Raji (cell line): ENCODE data around the gene ATG7.

Experiments
- POLR2A ChIP-seq: IDR thresholded peaks from 2 replicates; pipeline ENCODE4 v1.6.1; 2011; ENCODE audit warnings: low read depth, low read length, control low read depth; ENCODE audit not compliant: insufficient read depth

ATG7 gene

DNA sequence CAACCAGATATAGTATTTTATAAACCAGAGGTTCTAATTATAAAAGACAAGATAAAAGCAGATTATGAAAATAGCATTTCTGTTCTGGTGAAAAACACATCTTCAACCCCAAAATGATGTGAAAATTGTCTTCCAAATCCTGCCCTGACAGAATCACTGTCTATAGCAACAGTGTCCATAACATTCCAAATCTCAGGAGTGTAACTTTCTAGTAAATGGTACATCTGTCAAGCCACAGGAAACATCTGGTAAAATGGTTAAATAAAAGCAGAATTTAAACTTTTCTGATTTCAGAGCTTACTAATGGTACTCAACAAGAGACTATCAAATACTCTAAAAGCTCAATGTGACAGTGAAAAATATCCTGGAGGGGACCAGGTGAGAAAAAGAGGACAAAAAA, 311.0 kb downstream of the ATG7 start:
- no peak for TF ChIP-seq POLR2A

- no peak for TF ChIP-seq POLR2A
Measured at GRCh38 chr3:11583638-11584046, 311.4 kb downstream of the ATG7 start.

DNA sequence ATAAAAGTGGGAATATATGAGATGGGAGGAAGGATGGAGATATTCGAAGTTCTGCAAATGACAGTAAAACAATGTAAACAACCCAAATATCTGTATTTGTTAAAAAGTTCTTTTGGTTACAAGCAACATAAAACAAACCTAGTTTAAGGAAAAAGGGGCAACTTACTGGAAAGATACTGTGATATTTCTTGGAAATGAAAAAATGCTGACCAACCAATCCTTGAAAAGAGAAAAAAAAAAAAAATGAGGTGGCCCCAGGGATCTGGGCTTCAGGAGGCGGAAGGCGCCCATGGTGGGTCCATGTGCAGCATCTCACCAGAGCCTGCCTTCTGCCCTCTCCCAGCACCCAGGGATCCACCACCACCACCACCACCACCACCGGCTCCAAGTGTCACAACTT, 312.4 kb downstream of the ATG7 start:
- TF ChIP-seq POLR2A = no peak

- TF ChIP-seq POLR2A = no peak
Measured at GRCh38 chr3:11587766-11588165, 315.6 kb downstream of the ATG7 start.

- TF ChIP-seq POLR2A = no peak
Measured at GRCh38 chr3:11588338-11588737, 316.1 kb downstream of the ATG7 start.

- TF ChIP-seq POLR2A = no peak
Measured at GRCh38 chr3:11588755-11589154, 316.6 kb downstream of the ATG7 start.

GRCh38 chr3:11589706-11590105, 317.5 kb downstream of the ATG7 start:
- TF ChIP-seq POLR2A = no peak

DNA sequence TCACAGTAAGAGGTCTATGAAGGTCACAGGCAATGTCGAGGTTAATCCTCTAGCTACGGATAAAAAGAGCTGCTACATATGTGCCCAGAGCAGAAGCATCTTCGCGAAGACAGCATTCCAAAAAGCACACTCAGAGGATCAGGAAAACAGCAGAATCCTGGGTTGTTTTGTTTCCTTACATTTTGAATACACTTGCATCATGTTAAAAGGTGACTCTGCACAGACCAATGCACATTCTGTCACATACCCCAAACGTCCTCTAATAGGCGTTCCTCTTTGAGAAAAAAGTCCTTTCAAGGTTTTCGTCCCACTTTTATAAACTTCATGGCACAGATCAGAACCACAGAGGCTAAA, 318.8 kb downstream of the ATG7 start:
- no peak for TF ChIP-seq POLR2A

GRCh38 chr3:11591391-11592282, 319.4 kb downstream of the ATG7 start:
- no peak for TF ChIP-seq POLR2A

DNA sequence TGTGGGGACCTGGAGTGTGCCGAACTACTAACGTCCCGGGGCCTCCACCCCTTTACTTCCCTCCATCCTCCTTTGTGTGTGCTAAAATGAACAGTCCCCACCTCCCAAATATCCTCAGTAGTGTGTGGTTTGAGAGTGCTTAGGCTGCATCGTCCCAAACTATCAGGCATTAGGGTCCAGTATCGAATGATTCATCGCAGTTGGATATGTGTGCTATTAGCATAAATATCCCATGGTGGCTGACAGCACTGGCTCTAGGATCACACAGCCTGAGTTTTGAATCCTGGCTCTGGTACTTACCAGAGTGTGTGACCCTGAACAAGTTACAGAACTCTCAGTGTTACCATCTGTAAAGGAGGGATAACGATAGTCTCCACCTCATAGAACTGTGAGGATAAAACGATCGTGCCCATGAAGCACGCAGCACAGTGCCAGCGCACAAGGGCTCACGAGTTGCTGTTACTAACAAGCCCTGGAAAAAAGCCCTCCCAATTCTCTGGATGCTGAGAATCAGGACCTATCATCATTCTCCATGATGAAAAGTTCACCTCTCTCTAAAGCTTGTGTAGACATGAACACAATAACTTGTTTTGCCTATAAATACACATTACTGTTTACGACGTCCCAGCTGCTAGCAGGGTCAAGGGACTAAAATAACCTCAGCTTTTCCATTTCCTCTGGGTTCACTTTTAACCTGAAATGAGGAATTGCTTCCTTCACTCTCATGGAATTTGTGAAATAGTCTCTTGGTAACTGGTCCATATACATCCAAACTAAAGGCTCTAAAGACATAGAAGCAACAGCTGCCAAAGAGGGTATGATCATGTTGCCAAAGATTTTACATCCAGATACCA, 320.5 kb downstream of the ATG7 start:
- TF ChIP-seq POLR2A = no peak

GRCh38 chr3:11593318-11594034, 321.3 kb downstream of the ATG7 start:
- TF ChIP-seq POLR2A = no peak

GRCh38 chr3:11596387-11596786, 324.2 kb downstream of the ATG7 start:
- no peak for TF ChIP-seq POLR2A

- no peak for TF ChIP-seq POLR2A
Measured at GRCh38 chr3:11600501-11601282, 328.5 kb downstream of the ATG7 start.

DNA sequence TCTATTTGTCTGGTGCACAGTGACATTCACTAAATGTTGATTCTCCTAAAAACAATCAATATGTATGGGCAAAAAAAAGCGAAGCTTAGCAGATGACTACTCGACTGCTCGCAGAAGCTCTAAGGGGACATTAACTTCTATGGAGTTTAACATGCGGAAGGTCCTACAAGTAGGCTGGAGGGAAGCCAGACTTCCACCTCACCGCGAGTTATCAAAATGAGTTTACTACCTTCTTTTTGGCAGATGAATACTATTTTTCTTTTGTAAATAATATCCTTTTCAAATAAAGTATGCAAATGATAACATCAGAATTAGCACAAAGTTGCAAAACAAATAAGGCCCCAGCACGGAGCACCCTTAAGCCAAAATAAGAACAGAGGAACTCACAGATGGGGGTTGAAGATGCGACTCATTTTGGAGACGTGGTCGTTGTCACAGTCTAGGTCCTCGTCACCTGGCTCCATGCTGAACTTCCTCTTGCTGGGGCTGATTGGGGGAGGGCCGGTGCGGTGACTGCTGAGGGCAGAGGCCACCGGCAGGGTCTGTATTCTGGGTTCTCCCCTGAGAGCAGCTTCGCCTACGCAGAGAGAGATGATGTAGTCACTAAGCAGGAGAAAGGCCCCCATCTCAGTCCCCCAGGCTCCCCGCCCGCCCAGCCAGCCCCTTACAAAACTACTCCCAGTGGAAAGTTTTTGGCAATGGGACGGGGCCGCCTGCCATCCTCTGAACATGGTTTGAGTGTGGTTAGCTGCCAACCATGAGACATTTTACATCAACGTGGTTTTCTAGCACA, 329.4 kb downstream of the ATG7 start:
- TF ChIP-seq POLR2A = peak; percentile 69
